SH-SY5Y (cell line): ENCODE data around the gene PPAN.

Source experiments
- GATA2 ChIP-seq: IDR thresholded peaks from 2 replicates; pipeline ENCODE4 v1.6.1; 2011; ENCODE audit warnings: mild to moderate bottlenecking, low read depth, low read length
- GATA3 ChIP-seq: IDR thresholded peaks from 2 replicates; pipeline ENCODE4 v1.6.1; 2011; ENCODE audit warnings: low read depth, mild to moderate bottlenecking, low read length, moderate library complexity

GRCh38 chr19:10143681-10144080 lies 37.5 kb downstream of the PPAN start:
- TF ChIP-seq GATA2 = no peak
- TF ChIP-seq GATA3 = no peak
